Measurements from ENCODE around the gene NDUFC2.

DNA sequence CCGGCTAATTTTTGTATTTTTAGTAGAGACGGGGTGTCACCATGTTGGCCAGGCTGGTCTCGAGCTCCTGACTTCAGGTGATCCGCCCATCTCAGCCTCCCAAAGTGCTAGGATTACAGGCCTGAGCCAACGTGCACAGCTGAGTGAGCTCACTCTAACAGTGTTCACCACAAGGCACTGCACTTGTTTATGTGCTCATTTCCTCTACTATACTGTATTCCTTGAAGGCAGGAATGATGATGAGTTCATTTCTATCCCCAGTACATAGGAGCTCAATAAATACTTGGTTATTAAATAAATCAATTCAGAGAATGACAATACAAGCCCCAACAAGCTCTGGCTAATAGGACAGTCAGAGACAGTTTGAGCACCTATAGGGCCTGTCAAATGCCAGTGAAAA lies 30.7 kb upstream of the NDUFC2 start:
- TF ChIP-seq, protein P1, sequence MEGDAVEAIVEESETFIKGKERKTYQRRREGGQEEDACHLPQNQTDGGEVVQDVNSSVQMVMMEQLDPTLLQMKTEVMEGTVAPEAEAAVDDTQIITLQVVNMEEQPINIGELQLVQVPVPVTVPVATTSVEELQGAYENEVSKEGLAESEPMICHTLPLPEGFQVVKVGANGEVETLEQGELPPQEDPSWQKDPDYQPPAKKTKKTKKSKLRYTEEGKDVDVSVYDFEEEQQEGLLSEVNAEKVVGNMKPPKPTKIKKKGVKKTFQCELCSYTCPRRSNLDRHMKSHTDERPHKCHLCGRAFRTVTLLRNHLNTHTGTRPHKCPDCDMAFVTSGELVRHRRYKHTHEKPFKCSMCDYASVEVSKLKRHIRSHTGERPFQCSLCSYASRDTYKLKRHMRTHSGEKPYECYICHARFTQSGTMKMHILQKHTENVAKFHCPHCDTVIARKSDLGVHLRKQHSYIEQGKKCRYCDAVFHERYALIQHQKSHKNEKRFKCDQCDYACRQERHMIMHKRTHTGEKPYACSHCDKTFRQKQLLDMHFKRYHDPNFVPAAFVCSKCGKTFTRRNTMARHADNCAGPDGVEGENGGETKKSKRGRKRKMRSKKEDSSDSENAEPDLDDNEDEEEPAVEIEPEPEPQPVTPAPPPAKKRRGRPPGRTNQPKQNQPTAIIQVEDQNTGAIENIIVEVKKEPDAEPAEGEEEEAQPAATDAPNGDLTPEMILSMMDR (IDR thresholded peaks at IDR 0.05): no peak
- TF ChIP-seq POLR2A (IDR thresholded peaks at IDR 0.05): no peak

Measured in testis (tissue), 2 donors.